Spleen (tissue), 11 donors: Measurements from ENCODE around the gene CAMK2B. TPM values are rescaled to one million over a fixed set of nuclear protein-coding genes. Genes with fewer than 3 reads are reported as not detected.
"Not testable (repeated sequence)": the region's sequence is repeated elsewhere in the genome, so short reads cannot be mapped to it uniquely, and the experiment has no call there.

Experiments used
- DNase-seq: peaks from one replicate; pipeline ENCODE4 v3.0.0-alpha.2; 2020
- H3K27ac ChIP-seq, 8 donors: fragments of 200-600 bp; sonication (generic) in 7 of 8; 1 replicate in 4 of 8; 2 replicates in 4 of 8; pipeline versions ENCODE4 v1.5.0 to v1.8.0; 2016 to 2021; ENCODE audit warnings: inconsistent platforms in 4 of 8, mild to moderate bottlenecking in 4 of 8, moderate library complexity in 1 of 8
- H3K27me3 ChIP-seq, 7 donors: fragments of 200-600 bp; sonication (generic) in 6 of 7; replicated peaks in 1 of 7; 1 replicate in 4 of 7; 2 replicates in 3 of 7; pipeline versions ENCODE4 v1.5.0 to v1.8.0; 2016 to 2021; ENCODE audit warnings: inconsistent platforms in 3 of 7, mild to moderate bottlenecking in 1 of 7
- H3K36me3 ChIP-seq, 6 donors: fragments of 200-600 bp; sonication (generic) in 5 of 6; 1 replicate in 4 of 6; 2 replicates in 2 of 6; pipeline versions ENCODE4 v1.5.0 to v1.8.0; 2016 to 2021; ENCODE audit warnings: inconsistent platforms in 2 of 6
- H3K4me1 ChIP-seq, 6 donors: fragments of 200-600 bp; sonication (generic) in 5 of 6; 1 replicate in 3 of 6; 2 replicates in 3 of 6; pipeline versions ENCODE4 v1.5.0 to v1.8.0; 2016 to 2021; ENCODE audit warnings: inconsistent platforms in 3 of 6
- H3K4me3 ChIP-seq, 8 donors: fragments of 200-600 bp; sonication (generic) in 7 of 8; 1 replicate in 4 of 8; 2 replicates in 4 of 8; pipeline versions ENCODE4 v1.5.0 to v1.8.0; 2016 to 2021; ENCODE audit warnings: inconsistent platforms in 4 of 8, mild to moderate bottlenecking in 4 of 8, moderate library complexity in 2 of 8
- H3K9me3 ChIP-seq, 8 donors: fragments of 200-600 bp; sonication (generic) in 7 of 8; 1 replicate in 4 of 8; 2 replicates in 4 of 8; pipeline versions ENCODE4 v1.5.0 to v1.8.0; 2016 to 2021; ENCODE audit warnings: inconsistent platforms in 4 of 8
- CTCF ChIP-seq, 11 experiments: fragments of 200-600 bp in 7 of 11; fragments of 450-650 bp in 4 of 11; sonication (generic) in 4 of 11; IDR thresholded peaks in 8 of 11; conservative IDR thresholded peaks in 3 of 11; 1 replicate in 7 of 11; 2 replicates in 4 of 11; pipeline versions ENCODE4 v1.4.0 to v1.8.0; 2016 to 2021; ENCODE audit warnings: antibody characterized with exemption in 11 of 11, inconsistent platforms in 4 of 11, mild to moderate bottlenecking in 1 of 11
- POLR2A ChIP-seq, 3 donors: fragments of 450-650 bp; IDR thresholded peaks; one replicate each; pipeline ENCODE4 v1.5.1; 2017; ENCODE audit warnings: antibody characterized with exemption in 3 of 3, mild to moderate bottlenecking in 1 of 3
- POLR2AphosphoS5 ChIP-seq, 3 donors: sonication (generic); formaldehyde crosslinking; IDR thresholded peaks; one replicate each; pipeline ENCODE4 v1.5.1; 2017; ENCODE audit warnings: antibody characterized with exemption in 3 of 3
- WGBS, 5 donors: extraction: QIAGEN DNeasy Blood & Tissue Kit in 3 of 5; methylation state at CpG; one replicate each; pipeline versions ENCODE4 v1.1.5 to v1.1.7; 2013 to 2018; 5-methylcytosine and 5-hydroxymethylcytosine counted together
- intact Hi-C: fragments of 100-400 bp; cut with DNase I; formaldehyde crosslinking; loops from one replicate; pipeline ENCODE4 v1.15.0; 2023; ENCODE audit warnings: low total_unique reads
- polyA plus RNA-seq, 3 donors: library from polyadenylated mRNA; stranded (reverse); fragments of 200-250 nt; gene quantifications; one replicate each; pipeline ENCODE4 v1.2.1, GENCODE V29; 2013
- total RNA-seq, 7 donors: library from RNA; depleted of rRNA in 3 of 7; stranded (reverse); fragments of >200 nt in 3 of 7; fragmentation: NEBNext Ultra II Directional in 4 of 7; extraction: Animal tissue kit (Norgen Biotek cat#: 25700) in 4 of 7; gene quantifications; one replicate each; pipeline versions ENCODE4 v1.1.0 to v1.2.1, GENCODE V29; 2016 to 2021
- donor health status: healthy with polysubstance abuse.
- donor health status: DM: no; HTN: no; CAD: no; lungs with moderate emphysema.
- donor health status: DM: no; HTN: no; CAD: no.
- donor health status: Bipolar disorder and iron deficiency.
- donor health status: healthy.
- donor health status: DM: no; HTN: no; CAD: no.
- donor health status: DM: yes; HTN: yes; CAD: no.

Gene CAMK2B
- total and polyA plus RNA-seq, 10 donors, result 0.20 to 2.9 (median 0.61) TPM; not detected in 2

GRCh38 chr7:44173911-44174693 lies 151.3 kb downstream of the CAMK2B start:
- DNase-seq, result no peak
- Histone ChIP-seq H3K4me3 (no peak overlapping the region), H3K27ac (no peak overlapping the region), H3K4me1 (no peaks in the 10 kb centered on the region), H3K27me3 (peaks cover 0 to 11% (median 0%) of the 10 kb centered on the region in 7 donors), H3K36me3 (no peaks in the 10 kb centered on the region), H3K9me3 (no peaks in the 10 kb centered on the region)
- TF ChIP-seq CTCF (IDR thresholded peaks at IDR 0.05 in 8 of 11, conservative IDR thresholded peaks at IDR 0.05 in 3 of 11) (no peak), POLR2A (IDR thresholded peaks at IDR 0.05) (no peak), POLR2AphosphoS5 (IDR thresholded peaks at IDR 0.05) (no peak)
- 47 to 68% (median 64%) methylated on average over 3 of the region's 3 CpGs for WGBS, 5 donors
- intact Hi-C loops, result no loop called here

- 83 to 94% (median 93%) methylated on average over 6 of the region's 6 CpGs for WGBS, 5 donors
- Histone ChIP-seq H3K27me3 (peaks cover 0 to 10% (median 0%) of the 10 kb centered on the region in 7 donors), H3K36me3 (no peaks in the 10 kb centered on the region), H3K27ac (no peak overlapping the region), H3K9me3 (no peaks in the 10 kb centered on the region), H3K4me1 (peaks cover 0 to 6% (median 4%) of the 10 kb centered on the region in 6 donors), H3K4me3 (no peak overlapping the region)
- intact Hi-C loops, result no loop called here
- TF ChIP-seq CTCF (IDR thresholded peaks at IDR 0.05 in 8 of 11, conservative IDR thresholded peaks at IDR 0.05 in 3 of 11) (no peak), POLR2A (IDR thresholded peaks at IDR 0.05) (no peak), POLR2AphosphoS5 (IDR thresholded peaks at IDR 0.05) (no peak)
- no peak for DNase-seq
Measured at GRCh38 chr7:44172803-44173424, 152.5 kb downstream of the CAMK2B start.

- DNase-seq, result no peak
- Histone ChIP-seq H3K4me3 (no peak overlapping the region), H3K9me3 (no peaks in the 10 kb centered on the region), H3K27ac (no peak overlapping the region), H3K27me3 (peaks cover 0 to 7% (median 0%) of the 10 kb centered on the region in 7 donors), H3K4me1 (peaks cover 0 to 12% (median 7%) of the 10 kb centered on the region in 6 donors), H3K36me3 (no peaks in the 10 kb centered on the region)
- intact Hi-C loops, result no loop called here
- TF ChIP-seq POLR2AphosphoS5 (IDR thresholded peaks at IDR 0.05) (no peak), CTCF (IDR thresholded peaks at IDR 0.05 in 8 of 11, conservative IDR thresholded peaks at IDR 0.05 in 3 of 11) (no peak), POLR2A (IDR thresholded peaks at IDR 0.05) (no peak)
Measured at GRCh38 chr7:44172352-44172751, 153.0 kb downstream of the CAMK2B start.

- peaks cover 0 to 13% (median 7%) of the 10 kb centered on the region in 6 donors for H3K4me1 ChIP-seq
- WGBS, 5 donors, result 87 to 95% (median 93%) methylated on average over 9 of the region's 9 CpGs
- H3K27me3 ChIP-seq, H3K4me3 ChIP-seq, H3K36me3 ChIP-seq, intact Hi-C loops, H3K27ac ChIP-seq, H3K9me3 ChIP-seq, DNase-seq: not testable (repeated sequence)
Measured at GRCh38 chr7:44171901-44172300, 153.5 kb downstream of the CAMK2B start.
